CD14-positive monocyte (primary cell): ENCODE data around the gene PER2. TPM values are rescaled to one million over a fixed set of nuclear protein-coding genes. Genes with fewer than 3 reads are reported as not detected.

ENCODE experiments used
- DNase-seq, 3 donors: peaks; one replicate each; pipeline ENCODE4 v3.0.0-alpha.2; 2011 to 2022
- H2AFZ ChIP-seq: 2 replicates; pipeline ENCODE4 v1.6.0; 2012; ENCODE audit warnings: mild to moderate bottlenecking, low read depth, low read length, inconsistent platforms; ENCODE audit not compliant: insufficient read depth, poor library complexity, severe bottlenecking
- H3K27ac ChIP-seq, 2 donors: 1 replicate in 1 of 2; 2 replicates in 1 of 2; pipeline ENCODE4 v1.5.1; 2012 to 2013; ENCODE audit warnings: low read length in 2 of 2, control low read depth in 1 of 2, inconsistent platforms in 1 of 2, low read depth in 1 of 2, mild to moderate bottlenecking in 1 of 2
- H3K27me3 ChIP-seq, 2 donors: one replicate each; pipeline versions ENCODE4 v1.6.0 to v1.6.1; 2011 to 2013; ENCODE audit warnings: low read length in 2 of 2; ENCODE audit not compliant: control insufficient read depth in 2 of 2, insufficient read depth in 2 of 2
- H3K36me3 ChIP-seq, 2 donors: replicated peaks in 1 of 2; 1 replicate in 1 of 2; 2 replicates in 1 of 2; pipeline versions ENCODE4 v1.5.1 to v1.6.1; 2012 to 2013; ENCODE audit warnings: low read length in 2 of 2, control low read depth in 1 of 2, inconsistent platforms in 1 of 2, mild to moderate bottlenecking in 1 of 2; ENCODE audit not compliant: insufficient read depth in 2 of 2, control insufficient read depth in 1 of 2
- H3K4me1 ChIP-seq, 2 donors: 1 replicate in 1 of 2; 2 replicates in 1 of 2; pipeline versions ENCODE4 v1.5.1 to v1.6.1; 2012 to 2013; ENCODE audit warnings: low read length in 2 of 2, control low read depth in 1 of 2, inconsistent platforms in 1 of 2, mild to moderate bottlenecking in 1 of 2, moderate library complexity in 1 of 2; ENCODE audit not compliant: insufficient read depth in 2 of 2, control insufficient read depth in 1 of 2
- H3K4me2 ChIP-seq: replicated peaks from 2 replicates; pipeline ENCODE3; 2012; ENCODE audit warnings: low read length, moderate library complexity, mild to moderate bottlenecking; ENCODE audit not compliant: poor library complexity, severe bottlenecking; ENCODE audit errors: extremely low read depth
- H3K4me3 ChIP-seq, 3 experiments: fragments of 200-600 bp in 1 of 3; sonication (generic) in 1 of 3; replicated peaks in 1 of 3; 1 replicate in 2 of 3; 2 replicates in 1 of 3; pipeline ENCODE4 v1.5.1; 2011 to 2013; ENCODE audit warnings: low read length in 3 of 3, mild to moderate bottlenecking in 3 of 3, control low read depth in 2 of 3, low read depth in 2 of 3, inconsistent platforms in 1 of 3, moderate library complexity in 1 of 3
- H3K79me2 ChIP-seq: 2 replicates; pipeline ENCODE4 v1.6.0; 2012; ENCODE audit warnings: mild to moderate bottlenecking, control low read depth, inconsistent platforms, low read length, moderate library complexity; ENCODE audit not compliant: insufficient read depth
- H3K9ac ChIP-seq: 2 replicates; pipeline ENCODE4 v1.6.0; 2017; ENCODE audit warnings: low read length, mild to moderate bottlenecking; ENCODE audit not compliant: insufficient read depth, poor library complexity, severe bottlenecking
- H3K9me3 ChIP-seq, 2 donors: replicated peaks in 1 of 2; 1 replicate in 1 of 2; 2 replicates in 1 of 2; pipeline versions ENCODE4 v1.5.1 to v1.6.1; 2012 to 2013; ENCODE audit warnings: low read length in 2 of 2, control low read depth in 1 of 2; ENCODE audit not compliant: control insufficient read depth in 1 of 2, insufficient read depth in 1 of 2
- H4K20me1 ChIP-seq: 2 replicates; pipeline ENCODE4 v1.6.0; 2012; ENCODE audit warnings: mild to moderate bottlenecking, low read length, control low read depth, moderate library complexity; ENCODE audit not compliant: insufficient read depth
- H3K27ac Mint-ChIP-seq, 7 donors: one replicate each; pipeline ENCODE4 v1.8.0; 2020; ENCODE audit warnings: mild to moderate bottlenecking in 7 of 7, mixed read lengths in 7 of 7, moderate library complexity in 6 of 7, inconsistent platforms in 2 of 7
- H3K27me3 Mint-ChIP-seq, 3 donors: one replicate each; pipeline ENCODE4 v1.8.0; 2021 to 2022; ENCODE audit warnings: low read depth in 3 of 3, mild to moderate bottlenecking in 3 of 3, mixed read lengths in 3 of 3, moderate library complexity in 3 of 3, inconsistent platforms in 1 of 3
- H3K36me3 Mint-ChIP-seq, 2 donors: one replicate each; pipeline ENCODE4 v1.8.0; 2020; ENCODE audit warnings: mixed read lengths in 2 of 2, inconsistent platforms in 1 of 2, mild to moderate bottlenecking in 1 of 2
- H3K4me1 Mint-ChIP-seq: one replicate; pipeline ENCODE4 v1.8.0; 2020; ENCODE audit warnings: mild to moderate bottlenecking, mixed read lengths
- H3K4me3 Mint-ChIP-seq, 2 donors: one replicate each; pipeline ENCODE4 v1.8.0; 2020; ENCODE audit warnings: mild to moderate bottlenecking in 2 of 2, mixed read lengths in 2 of 2, moderate library complexity in 1 of 2
- H3K9me3 Mint-ChIP-seq, 7 donors: one replicate each; pipeline ENCODE4 v1.8.0; 2020 to 2022; ENCODE audit warnings: mixed read lengths in 7 of 7, mild to moderate bottlenecking in 6 of 7, moderate library complexity in 6 of 7, inconsistent platforms in 2 of 7
- WGBS: methylation state at CpG from one replicate; pipeline ENCODE4 v1.1.5; 2013; ENCODE audit warnings: missing lambda C conversion rate; ENCODE audit not compliant: insufficient coverage; 5-methylcytosine and 5-hydroxymethylcytosine counted together
- intact Hi-C, 2 donors: fragments of 100-400 bp; cut with micrococcal nuclease; formaldehyde crosslinking; loops; one replicate each; pipeline versions ENCODE4 v1.15.0 to v1.15.1; 2023
- polyA plus RNA-seq, 3 donors: library from polyadenylated mRNA; depleted of rRNA in 1 of 3; unstranded in 2 of 3; stranded (reverse) in 1 of 3; fragments of 300-500 nt in 2 of 3; fragments of >200 nt in 1 of 3; fragmentation: Illumina TruSeq in 2 of 3; gene quantifications; 1 replicate in 2 of 3; 2 replicates in 1 of 3; pipeline ENCODE4 v1.2.3, GENCODE V29; 2012 to 2021
- TF ChIP-seq, protein P1 (sequence below): fragments of 200-600 bp; IDR thresholded peaks from one replicate; pipeline ENCODE4 v1.8.0; 2022; ENCODE audit warnings: antibody characterized with exemption, mild to moderate bottlenecking

The PER2 gene
- polyA plus RNA-seq, 3 donors = 1.6 to 5.6 (median 3.1) TPM

DNA sequence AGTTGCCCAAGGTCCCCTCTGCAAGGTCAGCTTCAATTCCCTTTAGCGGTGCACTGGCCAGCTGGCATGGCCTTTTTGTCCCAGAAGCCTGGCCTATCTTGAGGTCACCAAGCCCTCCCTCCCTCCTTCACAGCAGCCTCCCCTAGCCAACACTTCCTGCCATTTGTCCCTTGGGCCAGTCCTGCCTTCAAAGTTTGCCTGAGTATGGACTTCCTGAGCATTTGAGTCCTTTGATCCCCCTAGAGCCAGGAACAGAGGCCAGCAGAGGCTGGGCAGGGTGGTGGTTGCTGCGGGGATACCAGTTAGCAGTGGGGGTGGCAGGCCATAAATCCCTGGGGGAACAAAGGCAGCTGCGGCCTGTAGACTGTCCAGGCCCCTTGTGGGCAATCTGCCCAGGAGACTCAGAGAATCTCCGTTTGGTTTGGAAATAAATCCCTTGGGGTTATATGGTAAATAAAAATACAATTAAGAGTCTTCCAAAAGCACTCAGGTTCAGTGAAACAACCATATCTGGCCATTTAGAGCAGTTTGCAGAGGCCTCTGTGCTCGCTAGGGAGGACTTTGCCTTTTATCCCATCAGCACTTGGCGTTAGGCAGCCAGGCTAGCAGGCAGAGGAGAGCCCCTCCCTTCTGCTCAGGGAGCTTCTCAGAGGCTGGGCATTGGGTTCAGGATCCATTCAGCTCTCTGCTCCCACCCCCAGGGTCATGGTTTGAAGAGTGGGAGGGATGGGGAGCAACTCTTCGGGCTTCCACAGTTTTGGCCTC, 45.5 kb downstream of the PER2 start:
- 93% methylated on average over 5 of the region's 7 CpGs for WGBS
- no peak overlapping the region for H2AFZ ChIP-seq
- intact Hi-C loops = loop anchor here (5.0 kb wide), 2 partner anchors 41 to 181 kb away; partner anchors contain the start of genes ILKAP (in 1 of the 2) and SCLY (in 1 of the 2)
- H3K36me3 Mint-ChIP-seq = peaks cover 32 to 37% of the 10 kb centered on the region in 2 donors
- H3K4me1 ChIP-seq = peaks cover 11 to 26% of the 10 kb centered on the region in 2 donors
- H3K4me1 Mint-ChIP-seq = peaks cover 15% of the 10 kb centered on the region
- H3K27me3 Mint-ChIP-seq = peaks cover 30 to 45% (median 34%) of the 10 kb centered on the region in 3 donors
- H3K79me2 ChIP-seq = no peaks in the 10 kb centered on the region
- no peaks in the 10 kb centered on the region for H4K20me1 ChIP-seq
- H3K27ac ChIP-seq = no peak overlapping the region
- no peak for DNase-seq
- TF ChIP-seq, protein P1, sequence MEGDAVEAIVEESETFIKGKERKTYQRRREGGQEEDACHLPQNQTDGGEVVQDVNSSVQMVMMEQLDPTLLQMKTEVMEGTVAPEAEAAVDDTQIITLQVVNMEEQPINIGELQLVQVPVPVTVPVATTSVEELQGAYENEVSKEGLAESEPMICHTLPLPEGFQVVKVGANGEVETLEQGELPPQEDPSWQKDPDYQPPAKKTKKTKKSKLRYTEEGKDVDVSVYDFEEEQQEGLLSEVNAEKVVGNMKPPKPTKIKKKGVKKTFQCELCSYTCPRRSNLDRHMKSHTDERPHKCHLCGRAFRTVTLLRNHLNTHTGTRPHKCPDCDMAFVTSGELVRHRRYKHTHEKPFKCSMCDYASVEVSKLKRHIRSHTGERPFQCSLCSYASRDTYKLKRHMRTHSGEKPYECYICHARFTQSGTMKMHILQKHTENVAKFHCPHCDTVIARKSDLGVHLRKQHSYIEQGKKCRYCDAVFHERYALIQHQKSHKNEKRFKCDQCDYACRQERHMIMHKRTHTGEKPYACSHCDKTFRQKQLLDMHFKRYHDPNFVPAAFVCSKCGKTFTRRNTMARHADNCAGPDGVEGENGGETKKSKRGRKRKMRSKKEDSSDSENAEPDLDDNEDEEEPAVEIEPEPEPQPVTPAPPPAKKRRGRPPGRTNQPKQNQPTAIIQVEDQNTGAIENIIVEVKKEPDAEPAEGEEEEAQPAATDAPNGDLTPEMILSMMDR = no peak
- no peak overlapping the region for H3K4me3 Mint-ChIP-seq
- no peak overlapping the region for H3K27ac Mint-ChIP-seq
- no peak overlapping the region for H3K4me2 ChIP-seq
- H3K27me3 ChIP-seq = peaks cover 25 to 40% of the 10 kb centered on the region in 2 donors
- no peak overlapping the region for H3K9ac ChIP-seq
- no peak overlapping the region for H3K4me3 ChIP-seq
- H3K36me3 ChIP-seq = peaks cover 17 to 32% of the 10 kb centered on the region in 2 donors
- peaks cover 0 to 17% (median 9%) of the 10 kb centered on the region in 7 donors for H3K9me3 Mint-ChIP-seq
- peaks cover 8 to 11% of the 10 kb centered on the region in 2 donors for H3K9me3 ChIP-seq

GRCh38 chr2:238241970-238242369, 46.4 kb downstream of the PER2 start:
- no peak overlapping the region for H3K4me2 ChIP-seq
- WGBS = no CpG with 5 or more reads among the region's 2 CpGs
- no peaks in the 10 kb centered on the region for H3K79me2 ChIP-seq
- Mint-ChIP-seq H3K27ac (peak overlapping the region in 1 of 7 donors; percentile 1), H3K4me1 (peaks cover 13% of the 10 kb centered on the region), H3K4me3 (peak overlapping the region in 1 of 2 donors; percentile 47), H3K36me3 (peaks cover 23 to 31% of the 10 kb centered on the region in 2 donors), H3K9me3 (peaks cover 0 to 17% (median 9%) of the 10 kb centered on the region in 7 donors), H3K27me3 (peaks cover 38 to 54% (median 42%) of the 10 kb centered on the region in 3 donors)
- H3K9ac ChIP-seq = no peak overlapping the region
- no peak overlapping the region for H3K4me3 ChIP-seq
- DNase-seq = no peak
- TF ChIP-seq, protein P1 = no peak
- H3K4me1 ChIP-seq = peaks cover 11 to 26% of the 10 kb centered on the region in 2 donors
- H3K36me3 ChIP-seq = peaks cover 17 to 23% of the 10 kb centered on the region in 2 donors
- H4K20me1 ChIP-seq = no peaks in the 10 kb centered on the region
- H3K9me3 ChIP-seq = peaks cover 8 to 12% of the 10 kb centered on the region in 2 donors
- H3K27ac ChIP-seq = no peak overlapping the region
- intact Hi-C loops = loop anchor here (5.0 kb wide), 2 partner anchors 40 to 180 kb away; partner anchors contain the start of genes ILKAP (in 1 of the 2) and SCLY (in 1 of the 2)
- no peak overlapping the region for H2AFZ ChIP-seq
- H3K27me3 ChIP-seq = peaks cover 30 to 50% of the 10 kb centered on the region in 2 donors
